IPS-18a (cell line): ENCODE results near the gene SSBP2.
"Not testable (repeated sequence)": the region's sequence is repeated elsewhere in the genome, so short reads cannot be mapped to it uniquely, and the experiment has no call there.

Experiments used
- H3K27ac ChIP-seq: one replicate; pipeline ENCODE4 v1.5.1; 2013; ENCODE audit warnings: low read length
- H3K27me3 ChIP-seq: one replicate; pipeline ENCODE4 v1.6.1; 2013; ENCODE audit warnings: mild to moderate bottlenecking, low read length; ENCODE audit not compliant: control insufficient read depth, insufficient read depth
- H3K36me3 ChIP-seq: one replicate; pipeline ENCODE4 v1.6.1; 2013; ENCODE audit warnings: low read depth, low read length; ENCODE audit not compliant: control insufficient read depth
- H3K4me1 ChIP-seq: one replicate; pipeline ENCODE4 v1.6.1; 2013; ENCODE audit warnings: low read depth, low read length; ENCODE audit not compliant: control insufficient read depth
- H3K4me3 ChIP-seq: one replicate; pipeline ENCODE4 v1.5.1; 2013; ENCODE audit warnings: low read length
- H3K9ac ChIP-seq: one replicate; pipeline ENCODE4 v1.6.1; 2013; ENCODE audit warnings: mild to moderate bottlenecking, low read length, moderate library complexity
- H3K9me3 ChIP-seq: one replicate; pipeline ENCODE4 v1.6.1; 2013; ENCODE audit warnings: low read depth, low read length; ENCODE audit not compliant: control insufficient read depth

SSBP2 gene

DNA sequence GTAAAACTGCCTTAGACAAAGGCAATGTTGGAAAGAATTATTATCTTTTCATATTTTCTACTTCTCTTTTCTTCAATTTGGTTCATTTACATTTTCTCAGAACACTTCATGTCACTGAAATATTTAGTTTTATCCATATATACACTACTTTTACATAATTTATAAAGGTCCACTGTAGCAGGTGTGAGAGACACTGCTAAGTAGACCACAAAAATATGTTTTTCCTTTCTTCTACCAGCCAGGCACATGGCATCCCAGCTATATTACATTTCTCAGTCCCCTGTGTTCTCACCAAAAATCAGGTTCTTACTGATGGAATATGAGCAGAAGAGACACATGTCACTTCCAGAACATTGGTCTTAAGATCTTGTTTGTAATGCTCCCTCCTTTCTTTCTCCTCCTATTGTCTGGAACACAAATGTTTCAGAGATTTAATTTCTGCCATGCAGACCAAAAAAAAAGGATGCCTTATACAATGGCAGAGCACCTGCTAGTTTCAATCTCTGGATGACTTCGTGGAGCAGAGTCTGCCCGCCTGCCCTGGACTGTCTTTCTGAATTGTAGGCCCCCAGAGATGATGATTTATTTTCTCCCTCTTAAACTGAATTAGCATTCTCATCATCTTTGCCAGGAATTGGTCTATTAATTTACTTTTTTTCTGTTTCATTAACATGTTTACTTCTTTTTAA is 231.5 kb downstream of the SSBP2 start:
- Histone ChIP-seq H3K27me3 (no peaks in the 10 kb centered on the region), H3K9me3 (no peaks in the 10 kb centered on the region), H3K27ac (no peak overlapping the region), H3K9ac (no peak overlapping the region), H3K36me3 (no peaks in the 10 kb centered on the region), H3K4me3 (no peak overlapping the region), H3K4me1 (no peaks in the 10 kb centered on the region)

DNA sequence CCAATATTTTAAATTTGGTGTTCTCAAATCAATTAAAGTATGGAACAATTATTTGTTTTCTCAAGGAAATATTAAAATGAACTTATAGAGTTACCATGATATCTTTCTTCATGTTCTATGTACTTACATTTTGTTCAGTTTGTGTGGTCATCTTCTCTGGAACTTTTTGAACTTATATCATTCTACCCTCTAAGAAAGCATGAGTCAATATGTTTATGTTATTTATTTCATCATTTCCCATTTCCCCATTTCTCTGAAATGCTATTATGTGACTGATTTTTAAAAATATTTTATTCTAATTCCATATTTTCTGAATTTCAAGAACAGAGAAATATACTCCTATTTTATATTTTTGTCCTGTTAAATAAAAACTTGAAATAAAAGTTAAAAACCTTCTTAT is 233.4 kb downstream of the SSBP2 start:
- no peaks in the 10 kb centered on the region for H3K9me3 ChIP-seq
- no peaks in the 10 kb centered on the region for H3K36me3 ChIP-seq
- H3K4me1 ChIP-seq = no peaks in the 10 kb centered on the region
- no peak overlapping the region for H3K9ac ChIP-seq
- no peak overlapping the region for H3K4me3 ChIP-seq
- no peak overlapping the region for H3K27ac ChIP-seq
- no peaks in the 10 kb centered on the region for H3K27me3 ChIP-seq

- Histone ChIP-seq H3K9me3 (no peaks in the 10 kb centered on the region), H3K27ac (no peak overlapping the region), H3K36me3 (no peaks in the 10 kb centered on the region), H3K4me1 (no peaks in the 10 kb centered on the region), H3K4me3 (no peak overlapping the region), H3K9ac (no peak overlapping the region), H3K27me3 (no peaks in the 10 kb centered on the region)
Observed at GRCh38 chr5:81516091-81516490, 234.8 kb downstream of the SSBP2 start.

DNA sequence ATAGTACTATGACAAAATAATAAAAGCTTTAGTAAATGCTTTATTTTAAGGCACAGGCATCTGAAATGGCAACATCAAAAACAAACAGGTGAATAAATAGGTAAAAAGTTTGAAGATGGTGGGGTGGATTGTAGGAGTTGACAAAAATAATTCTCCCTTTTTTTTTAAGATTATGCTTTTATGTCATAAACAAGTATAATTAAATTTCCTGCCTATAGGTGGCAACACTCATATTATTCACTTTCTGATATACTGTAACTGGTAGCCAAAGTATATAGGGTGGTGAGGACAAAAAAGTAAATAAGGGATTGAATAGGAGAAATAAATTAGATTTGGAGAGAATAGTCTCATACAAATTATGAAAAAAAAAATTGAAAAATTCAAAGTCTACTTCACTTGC is 236.9 kb downstream of the SSBP2 start:
- Histone ChIP-seq H3K9me3 (no peaks in the 10 kb centered on the region), H3K36me3 (no peaks in the 10 kb centered on the region), H3K27ac (no peak overlapping the region), H3K4me1 (no peaks in the 10 kb centered on the region), H3K27me3 (no peaks in the 10 kb centered on the region), H3K4me3 (no peak overlapping the region), H3K9ac (no peak overlapping the region)

DNA sequence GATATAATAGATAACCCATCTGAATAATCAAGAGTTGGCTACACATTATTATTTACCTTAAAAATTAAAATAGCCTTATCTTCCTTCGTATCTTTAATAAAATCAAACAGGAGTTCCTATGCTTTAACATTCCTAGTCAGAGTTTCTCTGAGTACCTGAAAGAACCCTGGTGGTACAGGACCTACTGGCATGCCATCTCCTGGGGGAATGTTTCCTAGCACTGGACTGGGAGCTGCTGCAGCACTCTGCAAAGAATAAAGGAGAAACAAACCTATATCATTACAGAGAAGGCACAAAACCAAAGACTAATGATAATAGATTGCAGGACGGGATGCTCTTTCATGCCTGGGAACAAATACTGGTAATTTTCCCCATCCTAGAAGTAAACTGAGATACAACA is 237.4 kb downstream of the SSBP2 start:
- H3K4me1 ChIP-seq = no peaks in the 10 kb centered on the region
- H3K9me3 ChIP-seq = no peaks in the 10 kb centered on the region
- no peaks in the 10 kb centered on the region for H3K27me3 ChIP-seq
- no peak overlapping the region for H3K4me3 ChIP-seq
- H3K9ac ChIP-seq = no peak overlapping the region
- no peak overlapping the region for H3K27ac ChIP-seq
- no peaks in the 10 kb centered on the region for H3K36me3 ChIP-seq

- Histone ChIP-seq H3K27ac (no peak overlapping the region), H3K27me3 (no peaks in the 10 kb centered on the region), H3K9ac (no peak overlapping the region), H3K36me3 (no peaks in the 10 kb centered on the region), H3K9me3 (no peaks in the 10 kb centered on the region), H3K4me1 (no peaks in the 10 kb centered on the region), H3K4me3 (no peak overlapping the region)
Observed at GRCh38 chr5:81506900-81507588, 243.9 kb downstream of the SSBP2 start.

- Histone ChIP-seq H3K4me3 (no peak overlapping the region), H3K9me3 (no peaks in the 10 kb centered on the region), H3K27ac (no peak overlapping the region), H3K36me3 (no peaks in the 10 kb centered on the region), H3K27me3 (no peaks in the 10 kb centered on the region), H3K9ac (no peak overlapping the region), H3K4me1 (no peaks in the 10 kb centered on the region)
Observed at GRCh38 chr5:81506378-81506777, 244.5 kb downstream of the SSBP2 start.

DNA sequence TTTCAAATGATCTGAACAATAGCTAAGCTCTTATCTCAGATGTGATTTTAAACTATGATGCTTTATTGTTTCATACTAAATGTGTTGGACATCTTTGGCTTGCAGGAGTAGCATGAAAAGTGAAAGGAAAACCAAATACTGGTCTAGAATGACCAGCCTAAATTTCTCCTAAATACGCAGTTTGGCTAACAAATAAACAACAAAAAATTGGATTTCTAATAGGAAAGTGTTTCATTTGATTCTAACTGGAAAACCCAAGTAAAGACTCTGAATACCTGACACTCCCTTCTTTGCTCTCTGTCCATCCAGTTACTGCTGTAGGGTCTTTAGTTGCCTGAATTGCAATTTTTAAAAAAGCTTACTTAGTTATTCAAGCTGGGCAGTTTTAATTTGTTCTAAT is 245.2 kb downstream of the SSBP2 start:
- no peak overlapping the region for H3K27ac ChIP-seq
- H3K27me3 ChIP-seq = no peaks in the 10 kb centered on the region
- H3K4me3 ChIP-seq = no peak overlapping the region
- no peaks in the 10 kb centered on the region for H3K36me3 ChIP-seq
- no peaks in the 10 kb centered on the region for H3K4me1 ChIP-seq
- no peaks in the 10 kb centered on the region for H3K9me3 ChIP-seq
- H3K9ac ChIP-seq = no peak overlapping the region

GRCh38 chr5:81503602-81504001 is 247.3 kb downstream of the SSBP2 start:
- not testable (repeated sequence) for H3K9me3 ChIP-seq, H3K4me1 ChIP-seq, H3K4me3 ChIP-seq, H3K27me3 ChIP-seq, H3K9ac ChIP-seq, H3K27ac ChIP-seq, H3K36me3 ChIP-seq

DNA sequence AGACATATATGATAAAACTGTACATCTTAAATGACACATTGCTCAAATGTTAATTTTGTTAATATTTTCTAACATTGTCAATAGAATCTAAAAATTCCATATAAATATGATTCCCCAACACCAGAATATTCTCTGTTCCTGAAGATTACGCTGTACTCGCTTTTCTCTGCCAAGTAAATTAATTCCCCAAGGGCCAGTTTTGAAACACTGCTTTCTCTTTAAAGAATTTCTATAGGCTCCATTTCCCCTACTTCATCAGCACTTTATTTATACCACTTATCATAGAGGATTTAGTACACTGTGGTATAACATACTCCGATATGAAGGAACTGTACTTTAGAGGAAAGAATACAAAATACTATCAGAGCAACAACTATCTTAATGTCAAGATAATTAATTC is 255.6 kb downstream of the SSBP2 start:
- no peaks in the 10 kb centered on the region for H3K27me3 ChIP-seq
- H3K4me3 ChIP-seq = no peak overlapping the region

DNA sequence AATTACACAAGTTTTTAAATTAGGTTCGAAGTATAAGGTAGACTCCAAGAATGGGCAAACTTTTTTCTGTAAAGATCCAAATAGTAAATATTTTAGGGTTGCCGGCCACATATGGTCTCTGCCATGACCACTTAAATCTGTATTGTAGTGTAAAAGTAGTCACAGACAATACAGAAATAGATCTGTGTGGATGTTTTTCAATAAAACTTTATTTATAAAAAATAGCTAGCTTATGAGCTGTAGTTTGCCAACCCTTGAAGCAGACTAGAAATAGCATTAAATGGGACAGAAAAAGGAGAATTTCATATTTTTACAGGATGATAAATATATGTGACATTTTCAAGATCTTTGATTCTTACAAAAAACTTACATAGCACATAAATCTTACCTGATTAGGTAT is 262.0 kb downstream of the SSBP2 start:
- no peaks in the 10 kb centered on the region for H3K36me3 ChIP-seq
- H3K27me3 ChIP-seq = no peaks in the 10 kb centered on the region
- no peaks in the 10 kb centered on the region for H3K4me1 ChIP-seq
- H3K9me3 ChIP-seq = no peaks in the 10 kb centered on the region
- no peak overlapping the region for H3K9ac ChIP-seq
- H3K4me3 ChIP-seq = no peak overlapping the region
- H3K27ac ChIP-seq = no peak overlapping the region

More for the DNA sequence above, 255.6 kb downstream of the SSBP2 start:
- H3K9me3 ChIP-seq = no peaks in the 10 kb centered on the region
- no peak overlapping the region for H3K9ac ChIP-seq
- H3K27ac ChIP-seq = no peak overlapping the region
- H3K36me3 ChIP-seq = no peaks in the 10 kb centered on the region
- H3K4me1 ChIP-seq = no peaks in the 10 kb centered on the region

DNA sequence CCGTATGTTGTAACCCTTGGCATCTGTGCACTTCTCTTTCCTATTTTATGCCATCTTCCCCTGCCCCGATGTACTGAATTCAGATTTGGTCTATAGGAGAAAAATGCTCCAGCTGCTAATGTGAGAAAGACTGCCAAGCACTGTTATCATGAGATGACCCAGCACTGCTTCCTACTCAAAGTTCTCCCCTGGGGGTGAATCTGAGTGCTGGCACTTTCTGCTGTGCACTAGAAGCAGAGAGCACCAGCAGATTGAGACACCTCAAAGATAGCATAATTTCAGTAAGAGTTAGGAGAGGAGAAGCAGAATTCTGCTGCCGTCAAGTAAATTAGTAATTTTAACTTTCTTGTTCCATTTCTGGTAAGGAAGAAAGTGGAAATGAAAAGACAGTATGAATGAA is 264.2 kb downstream of the SSBP2 start:
- H3K4me1 ChIP-seq = no peaks in the 10 kb centered on the region
- no peaks in the 10 kb centered on the region for H3K27me3 ChIP-seq
- H3K27ac ChIP-seq = no peak overlapping the region
- H3K4me3 ChIP-seq = no peak overlapping the region
- no peaks in the 10 kb centered on the region for H3K9me3 ChIP-seq
- H3K36me3 ChIP-seq = no peaks in the 10 kb centered on the region
- H3K9ac ChIP-seq = no peak overlapping the region
